TTC549 (cell line): Measurements from ENCODE around the gene HMCES.
"Not testable (repeated sequence)": the region's sequence is repeated elsewhere in the genome, so short reads cannot be mapped to it uniquely, and the experiment has no call there.

Experiments
- FAIRE-seq: peaks from 2 replicates; lab custom pipeline; 2012; peaks lifted over from hg19 to GRCh38; lab: Jason Lieb, UNC

The HMCES gene

DNA sequence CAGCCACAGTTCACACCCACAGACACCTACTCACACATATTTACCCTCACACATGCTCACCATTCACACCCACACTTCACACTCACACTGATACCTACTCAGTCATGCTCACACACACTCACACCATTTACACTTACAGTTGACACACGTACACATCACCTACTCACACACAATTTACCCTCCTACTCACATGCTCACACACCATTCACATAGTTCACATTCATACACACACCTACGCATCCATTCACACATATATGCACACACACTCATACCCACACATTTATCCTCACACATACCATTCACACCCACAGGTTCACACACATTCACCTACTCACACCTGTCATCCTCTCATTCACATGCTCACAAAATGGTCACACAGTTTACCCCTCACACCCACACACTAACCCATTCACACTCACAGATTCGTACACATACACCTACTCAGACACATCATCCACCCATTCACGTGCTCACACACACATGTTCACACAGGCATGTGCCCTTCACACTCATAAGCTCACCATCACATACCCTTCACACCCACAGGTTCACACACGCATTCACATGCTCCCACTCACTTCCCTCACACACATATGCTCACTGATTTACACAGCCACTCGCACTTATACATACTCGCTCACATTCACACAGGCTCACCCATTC is 42.3 kb downstream of the HMCES start:
- FAIRE-seq: no peak

DNA sequence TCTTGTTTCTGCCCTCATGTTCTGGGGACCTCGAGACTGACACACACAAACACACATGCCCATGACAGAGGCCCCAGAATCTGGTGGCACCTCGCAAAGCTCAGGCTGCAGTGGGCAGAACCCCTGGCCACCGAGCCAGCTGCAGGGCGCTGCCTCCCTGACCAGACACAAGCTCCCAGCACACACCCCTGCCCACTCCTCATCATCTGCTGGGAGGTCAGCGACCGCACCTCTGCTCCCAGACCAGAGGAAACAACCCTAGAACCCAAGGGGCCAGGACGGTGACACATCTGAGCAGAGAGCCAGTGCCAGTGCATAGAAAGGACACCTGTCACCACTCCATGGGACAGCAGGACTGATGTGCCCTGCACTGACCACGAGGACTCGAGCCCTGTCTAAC is 43.2 kb downstream of the HMCES start:
- FAIRE-seq: no peak

DNA sequence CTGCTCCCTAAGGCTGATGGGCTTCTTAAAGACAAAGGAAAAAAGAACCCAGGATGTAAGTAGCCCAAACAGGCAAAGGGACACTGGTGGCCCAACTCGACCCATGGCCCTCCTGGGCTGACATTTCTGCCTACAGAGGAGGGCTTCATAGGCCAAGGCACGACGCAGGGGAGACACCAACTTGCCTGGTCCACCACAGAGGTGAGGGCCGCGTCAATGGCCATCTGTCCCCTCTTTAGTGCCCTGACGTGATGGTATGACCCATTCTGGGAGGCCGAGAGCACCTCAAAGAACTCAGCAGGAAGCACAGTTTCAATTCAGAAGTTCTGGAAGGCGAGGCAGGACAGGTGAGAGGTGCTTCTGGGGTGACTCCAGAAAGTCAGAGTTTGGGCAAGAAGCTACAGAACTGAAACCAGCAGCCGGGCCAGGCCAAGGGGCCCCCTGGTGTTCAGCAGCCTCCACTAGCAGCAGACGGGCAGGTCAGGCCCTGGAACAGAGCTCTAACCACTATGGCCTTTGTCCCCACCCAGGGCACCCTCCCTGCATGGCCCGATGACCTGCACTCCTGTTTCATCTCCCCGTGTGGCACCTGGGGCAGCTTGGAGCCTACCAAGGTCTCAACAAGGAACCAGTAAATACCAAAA is 45.1 kb downstream of the HMCES start:
- FAIRE-seq: no peak

DNA sequence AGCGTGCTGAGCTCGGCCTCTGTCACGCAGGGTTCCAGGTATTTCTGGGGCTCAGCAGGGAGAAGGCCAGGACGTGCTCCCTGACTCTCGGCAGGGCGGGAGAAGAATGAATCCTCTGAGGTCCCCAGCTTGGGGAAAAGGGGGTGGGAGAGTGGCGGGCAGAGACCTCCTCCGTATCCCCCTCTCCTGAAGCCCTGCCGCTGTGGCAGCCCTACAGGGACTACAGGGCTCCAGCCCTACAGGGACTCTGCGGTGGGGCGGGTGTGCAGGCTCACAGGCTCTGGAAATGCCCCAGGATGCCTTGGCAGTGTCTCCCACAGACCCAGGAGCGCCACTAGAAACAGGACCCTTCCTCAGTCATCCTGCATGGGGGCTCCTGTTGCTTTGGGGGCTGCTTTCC is 46.2 kb downstream of the HMCES start:
- no peak for FAIRE-seq

DNA sequence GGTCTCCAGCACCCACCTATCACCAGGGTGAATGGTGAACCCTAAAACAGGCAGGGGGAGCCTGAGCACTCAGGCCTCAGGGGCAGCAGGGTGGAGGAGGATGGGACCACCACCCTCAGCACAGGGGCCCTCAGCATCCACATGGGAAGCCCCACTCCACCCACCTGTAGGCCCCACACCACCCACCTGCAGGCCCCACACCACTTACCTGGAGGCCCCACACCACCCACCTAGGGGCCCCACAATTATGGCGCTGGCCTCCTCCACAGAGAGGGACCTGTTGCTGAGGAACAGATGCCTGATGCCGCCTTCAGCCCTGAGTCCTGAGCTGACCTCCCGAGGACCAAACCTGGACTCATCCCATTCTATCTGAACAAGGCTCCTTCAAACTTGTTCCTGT is 46.7 kb downstream of the HMCES start:
- no peak for FAIRE-seq

DNA sequence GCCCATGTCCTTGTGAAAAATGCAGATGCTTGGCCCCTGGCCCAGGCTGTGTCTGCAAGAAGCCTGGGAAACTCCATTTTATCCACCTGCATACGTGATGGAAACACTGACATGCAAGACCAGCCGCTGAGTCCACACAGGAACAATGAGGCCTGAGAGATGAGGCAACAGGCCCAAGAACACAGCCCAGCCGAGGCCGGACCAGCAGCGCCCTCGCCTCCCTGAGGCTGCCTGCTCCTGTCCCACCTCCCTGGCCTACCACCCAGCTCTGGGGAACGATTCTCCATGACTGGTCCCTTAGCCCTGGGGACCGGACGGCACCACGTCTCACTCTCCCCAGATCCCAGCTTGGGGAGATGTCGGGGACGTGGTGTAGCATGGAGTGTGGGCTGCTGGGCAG is 47.5 kb downstream of the HMCES start:
- no peak for FAIRE-seq

DNA sequence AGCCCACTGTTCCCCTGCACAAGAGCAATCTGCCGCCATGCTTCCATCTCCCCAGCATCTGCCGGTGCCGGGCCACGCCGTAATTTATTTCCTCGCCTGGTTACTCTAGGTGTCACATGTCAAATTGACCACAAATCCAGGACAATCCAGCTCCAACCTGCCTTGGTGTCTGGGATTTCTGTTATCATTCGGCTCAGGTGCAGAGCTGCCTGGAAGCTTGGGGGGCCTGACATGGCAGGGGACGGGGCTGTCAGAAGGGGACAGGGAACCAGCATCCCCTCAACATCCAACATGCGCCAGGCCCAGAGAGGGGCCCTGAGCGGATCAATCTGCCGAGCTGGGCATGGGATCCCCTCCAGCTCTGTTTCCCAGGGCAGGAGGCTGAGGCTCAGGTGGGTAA is 47.9 kb downstream of the HMCES start:
- FAIRE-seq: no peak

DNA sequence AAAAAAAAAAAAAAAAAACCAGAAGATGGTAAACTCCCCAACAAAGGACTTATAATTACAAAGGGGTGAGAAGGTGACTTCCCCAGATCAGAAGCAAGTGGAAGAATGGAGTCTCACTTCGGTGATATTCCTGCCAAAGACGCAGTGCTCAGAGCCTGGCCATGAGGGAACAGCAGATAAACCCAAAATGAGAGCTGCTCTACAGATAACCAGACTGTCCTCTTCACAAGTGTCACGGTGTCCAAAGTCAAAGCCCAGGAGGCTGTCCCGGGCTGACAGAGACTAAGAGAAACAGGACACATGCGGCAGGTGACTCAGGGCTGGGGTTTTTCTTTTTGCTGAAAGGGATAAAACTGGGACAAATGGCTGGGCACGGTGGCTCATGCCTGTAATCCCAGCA is 48.8 kb downstream of the HMCES start:
- FAIRE-seq: no peak

DNA sequence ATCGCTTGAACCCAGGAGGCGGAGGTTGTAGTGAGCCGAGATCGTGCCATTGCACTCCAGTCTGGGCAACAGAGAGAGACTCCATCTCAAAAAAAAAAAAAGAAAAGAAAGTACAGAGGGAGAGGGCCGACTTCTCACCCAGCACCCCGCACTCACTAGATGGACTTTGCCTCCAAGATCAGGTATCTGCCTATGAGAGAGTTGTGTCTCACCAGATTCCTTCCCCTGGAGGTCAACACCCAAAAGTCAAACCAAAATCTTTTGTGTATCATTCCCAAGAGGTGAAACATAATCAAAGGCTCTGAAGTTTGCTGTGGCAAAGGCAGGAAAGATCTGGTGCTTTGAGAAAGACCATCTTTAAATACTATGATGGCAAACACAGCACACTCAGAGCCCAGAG is 51.2 kb downstream of the HMCES start:
- FAIRE-seq: no peak

DNA sequence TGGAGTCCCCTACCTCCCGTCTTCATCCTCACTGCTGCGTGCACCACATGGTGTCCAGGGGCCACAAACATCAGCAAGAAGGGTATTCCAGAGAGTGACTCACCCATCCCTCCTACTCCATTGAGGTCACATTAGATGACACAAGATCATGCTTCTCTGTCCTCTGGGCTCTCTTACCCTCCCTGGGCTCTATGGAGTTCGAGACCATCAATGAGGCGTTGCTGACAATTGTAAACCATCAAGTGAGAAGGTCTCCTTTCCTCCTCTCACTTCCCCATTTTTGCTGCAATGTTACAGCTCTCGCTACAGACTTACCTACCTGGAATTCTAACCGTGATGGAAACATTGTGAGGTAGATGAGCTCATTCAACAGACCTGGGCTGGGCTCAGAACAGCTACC is 51.7 kb downstream of the HMCES start:
- FAIRE-seq: no peak

DNA sequence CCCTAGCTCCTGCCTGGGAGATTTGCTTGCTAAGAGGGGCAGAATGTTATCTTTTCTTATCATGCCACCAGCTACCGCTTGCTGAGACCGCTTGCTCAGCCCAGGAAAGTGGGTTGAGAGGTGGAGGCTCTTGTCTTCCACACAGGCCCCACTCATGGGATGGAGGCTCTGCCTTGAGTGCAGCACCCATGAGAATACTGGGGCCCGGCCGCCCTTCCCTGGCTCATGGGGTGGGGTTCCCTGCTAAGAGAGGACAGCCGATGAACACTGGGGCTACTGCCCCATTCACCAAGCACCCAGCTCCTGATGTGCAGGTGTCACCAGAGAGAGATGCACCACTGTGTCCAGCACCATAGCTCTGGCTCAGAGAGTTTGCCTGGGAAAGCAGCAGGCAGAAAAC is 55.2 kb downstream of the HMCES start:
- no peak for FAIRE-seq

DNA sequence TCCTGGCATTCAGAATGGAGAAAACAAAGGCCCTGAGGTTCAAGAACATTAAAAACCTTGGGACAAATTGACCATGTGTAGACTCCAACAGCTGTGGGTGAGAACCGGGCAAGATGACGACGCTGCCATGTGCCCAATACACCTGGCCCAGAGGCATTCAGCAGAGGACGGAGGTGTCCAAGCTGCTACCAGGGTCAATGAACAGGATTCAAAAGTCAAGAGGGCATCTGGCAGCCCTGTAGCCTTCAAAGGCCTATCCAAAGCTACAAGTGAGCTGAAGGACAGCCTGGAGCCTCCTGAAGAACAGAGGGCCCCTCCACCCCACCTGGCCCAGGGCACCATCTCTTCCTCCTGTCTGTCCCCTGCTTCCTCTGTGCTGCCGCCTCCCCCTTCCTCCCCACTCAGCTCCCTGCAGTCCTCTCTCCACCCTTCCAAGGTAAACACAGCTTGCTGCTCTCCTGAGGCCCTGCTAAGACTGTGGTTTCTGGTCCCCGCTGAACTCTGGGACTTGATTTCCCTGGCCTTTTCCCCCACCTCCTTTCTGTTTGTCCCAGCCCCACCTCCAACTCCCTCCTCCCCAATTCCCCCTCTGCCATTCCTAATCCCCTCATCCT is 57.5 kb downstream of the HMCES start:
- no peak for FAIRE-seq

DNA sequence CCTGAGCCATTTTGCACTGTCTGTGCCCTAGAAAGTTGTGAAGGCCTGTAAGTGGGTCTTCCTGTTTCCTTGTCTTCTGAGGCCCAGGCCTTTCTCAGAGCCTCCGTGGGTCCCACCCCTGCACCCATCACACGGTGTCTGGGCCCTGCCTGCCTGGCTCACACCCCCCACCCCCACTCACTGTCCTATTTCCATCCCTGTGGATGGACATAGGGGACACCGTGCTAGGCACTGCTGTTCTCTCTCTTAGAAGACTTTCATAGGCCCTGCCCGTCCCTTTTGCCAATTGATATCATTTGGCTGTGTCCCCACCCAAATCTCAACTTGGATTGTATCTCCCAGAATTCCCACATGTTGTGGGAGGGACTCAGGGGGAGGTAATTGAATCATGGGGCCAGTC is 59.0 kb downstream of the HMCES start:
- not testable (repeated sequence) for FAIRE-seq

DNA sequence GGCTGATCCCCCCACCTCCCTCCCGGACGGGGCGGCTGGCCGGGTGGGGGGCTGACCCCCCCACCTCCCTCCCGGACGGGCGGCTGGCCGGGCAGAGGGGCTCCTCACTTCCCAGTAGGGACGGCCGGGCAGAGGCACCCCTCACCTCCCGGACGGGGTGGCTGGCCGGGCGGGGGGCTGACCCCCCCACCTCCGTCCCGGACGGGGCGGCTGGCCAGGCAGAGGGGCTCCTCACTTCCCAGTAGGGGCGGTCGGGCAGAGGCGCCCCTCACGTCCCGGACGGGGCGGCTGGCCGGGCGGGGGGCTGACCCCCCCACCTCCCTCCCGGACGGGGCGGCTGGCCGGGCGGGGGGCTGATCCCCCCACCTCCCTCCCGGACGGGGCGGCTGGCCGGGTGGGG is 60.5 kb downstream of the HMCES start:
- FAIRE-seq: not testable (repeated sequence)

DNA sequence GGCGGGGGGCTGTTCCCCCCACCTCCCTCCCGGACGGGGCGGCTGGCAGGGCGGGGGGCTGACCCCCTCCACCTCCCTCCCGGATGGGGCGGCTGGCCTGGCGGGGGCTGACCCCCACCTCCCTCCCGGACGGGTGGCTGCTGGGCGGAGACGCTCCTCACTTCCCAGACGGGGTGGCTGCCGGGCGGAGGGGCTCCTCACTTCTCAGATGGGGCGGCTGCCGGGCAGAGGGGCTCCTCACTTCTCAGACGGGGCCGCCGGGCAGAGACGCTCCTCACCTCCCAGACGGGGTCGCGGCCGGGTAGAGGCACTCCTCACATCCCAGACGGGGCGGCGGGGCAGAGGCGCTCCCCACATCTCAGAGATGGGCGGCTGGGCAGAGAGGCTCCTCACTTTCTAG is 61.2 kb downstream of the HMCES start:
- FAIRE-seq: not testable (repeated sequence)

DNA sequence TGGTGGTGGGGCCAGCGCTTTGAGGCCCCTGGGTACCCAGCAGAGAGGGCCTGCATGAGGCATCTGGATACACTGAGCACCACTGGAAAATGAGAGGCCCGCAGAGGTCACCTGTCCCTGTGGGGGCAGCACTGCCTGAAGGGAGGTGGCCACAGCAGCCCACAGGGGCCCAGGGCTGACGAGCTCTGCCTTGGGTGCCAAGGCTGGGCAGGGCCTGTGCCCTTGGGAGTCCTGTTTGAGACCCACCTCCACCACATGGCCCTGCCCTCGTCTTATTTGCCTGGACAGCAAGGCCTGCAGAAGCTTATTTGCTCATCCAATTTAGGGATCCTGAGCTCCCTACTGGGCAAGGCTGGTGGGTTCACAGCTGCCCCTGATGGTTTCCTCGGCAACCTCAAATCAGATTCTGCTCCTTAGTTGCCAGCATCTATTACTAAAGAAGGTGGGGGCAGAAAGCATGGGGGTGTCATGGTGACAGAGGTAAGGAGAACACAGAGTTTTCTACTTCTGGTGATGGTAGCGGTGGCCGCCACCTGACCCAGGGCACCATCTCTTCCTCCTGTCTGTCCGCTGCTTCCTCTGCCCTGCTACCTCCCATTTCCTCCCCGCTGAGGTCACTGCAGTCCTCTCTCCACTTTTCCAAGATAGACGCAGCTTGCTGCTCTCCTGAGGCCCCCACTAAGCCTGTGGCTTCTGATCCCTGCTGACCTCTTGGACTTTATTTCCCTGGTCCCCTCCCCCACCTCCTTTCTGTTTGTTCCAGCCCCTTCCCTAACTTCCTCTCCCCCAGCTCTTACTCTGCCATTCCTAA is 62.9 kb downstream of the HMCES start:
- FAIRE-seq: no peak

DNA sequence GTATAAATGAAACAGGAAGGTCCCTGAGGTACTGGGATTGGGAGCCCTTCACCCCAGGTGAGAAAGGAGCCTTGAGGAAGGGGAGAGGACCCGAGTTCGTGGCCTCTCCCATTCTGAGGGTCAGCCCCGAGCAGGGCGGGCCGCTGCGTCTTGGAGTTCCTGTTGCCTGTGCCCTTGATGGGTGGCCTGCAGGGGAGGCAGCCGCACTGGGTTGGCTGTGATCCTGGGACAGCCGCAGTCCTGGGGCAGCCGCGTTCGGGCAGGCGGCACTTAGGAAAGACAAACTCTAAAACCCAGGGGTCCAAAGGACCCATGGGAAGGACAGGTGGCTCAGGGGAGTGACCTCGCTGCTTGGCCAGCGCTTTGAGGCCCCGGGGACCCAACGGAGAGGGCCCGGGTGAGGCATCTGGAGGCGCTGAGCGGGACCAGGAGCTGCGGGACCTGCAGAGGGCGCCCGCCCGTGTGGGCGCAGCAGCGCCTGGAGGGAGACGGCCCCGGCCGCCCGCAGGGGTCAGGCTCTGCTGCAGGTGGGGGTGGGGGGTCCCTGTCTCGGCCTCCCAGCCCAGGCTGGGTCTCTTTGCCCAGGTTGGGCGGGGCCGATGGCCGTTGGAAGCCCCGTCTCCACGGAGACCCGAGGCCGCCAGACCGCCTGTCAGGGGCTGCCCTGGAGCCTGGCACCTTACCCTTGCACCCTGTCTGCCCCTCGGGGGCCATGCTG is 65.1 kb downstream of the HMCES start:
- FAIRE-seq: no peak

DNA sequence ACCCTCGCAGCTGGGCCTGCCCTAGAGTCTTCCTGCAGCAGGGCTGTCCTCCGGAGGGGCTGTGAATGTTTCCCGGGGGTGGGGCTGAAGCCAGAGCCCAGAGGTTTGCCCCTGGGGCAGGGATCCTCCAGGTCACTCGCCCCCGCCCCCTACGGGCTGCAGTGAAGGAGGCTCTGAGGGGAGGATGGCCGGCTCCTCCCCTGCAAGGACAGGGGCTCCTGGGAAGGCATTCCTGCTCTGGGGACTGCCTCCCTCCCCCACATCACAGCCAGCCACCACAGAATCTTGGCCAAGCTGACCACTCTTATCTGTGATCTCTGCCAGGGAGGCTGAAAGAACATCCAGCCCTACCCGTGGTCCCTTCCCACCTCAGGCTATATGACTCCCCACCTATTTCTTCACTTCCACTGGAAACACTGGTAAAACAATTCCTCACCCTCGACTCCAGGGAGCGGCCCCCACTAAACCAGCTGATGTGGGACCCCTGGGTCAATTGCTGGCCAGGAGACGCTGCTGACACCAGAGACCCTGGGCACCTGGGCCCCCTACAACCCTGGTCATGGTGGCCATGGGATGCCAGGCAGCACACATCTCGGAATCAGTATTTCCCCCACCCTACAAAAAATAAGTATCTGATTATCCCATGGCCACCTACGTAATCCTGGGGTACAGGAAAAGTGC is 66.0 kb downstream of the HMCES start:
- no peak for FAIRE-seq

DNA sequence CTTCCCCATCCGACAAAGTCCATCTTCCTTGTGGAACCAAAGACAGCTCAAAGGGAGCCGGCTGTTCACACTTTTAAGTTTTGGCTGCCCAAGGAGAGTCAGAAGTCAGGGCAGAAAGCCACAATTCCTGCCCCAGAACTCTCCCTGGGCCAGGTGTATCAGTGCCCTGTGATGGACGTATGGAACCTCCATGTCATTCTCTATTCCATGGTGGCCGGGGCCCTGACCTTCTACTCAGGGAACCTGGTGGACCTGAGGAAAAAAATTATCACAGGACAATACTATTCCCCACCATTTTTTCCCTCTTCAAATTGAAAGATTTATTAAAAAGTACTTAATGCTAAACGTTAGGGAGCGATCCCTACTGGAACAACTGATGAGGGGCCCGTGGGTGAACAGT is 66.6 kb downstream of the HMCES start:
- no peak for FAIRE-seq

DNA sequence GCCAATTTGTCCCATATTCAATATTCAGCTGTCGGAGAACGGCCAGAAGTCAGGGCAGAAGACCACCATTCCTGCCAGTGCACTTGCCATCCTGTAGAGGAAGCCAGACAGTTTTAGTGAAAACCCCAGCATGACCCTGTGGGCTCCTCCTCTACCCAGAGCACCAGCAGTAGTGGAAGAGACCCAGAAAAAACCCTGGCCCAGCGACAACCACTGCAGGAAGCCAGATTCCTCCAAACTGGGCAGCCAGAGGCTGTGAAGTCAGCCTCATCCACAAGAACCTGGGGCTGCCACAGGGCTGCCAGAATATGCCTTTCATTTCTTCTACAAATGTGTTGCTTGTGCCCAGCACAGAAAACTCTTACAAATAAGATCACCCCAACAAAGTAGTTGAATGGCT is 67.3 kb downstream of the HMCES start:
- FAIRE-seq: no peak

DNA sequence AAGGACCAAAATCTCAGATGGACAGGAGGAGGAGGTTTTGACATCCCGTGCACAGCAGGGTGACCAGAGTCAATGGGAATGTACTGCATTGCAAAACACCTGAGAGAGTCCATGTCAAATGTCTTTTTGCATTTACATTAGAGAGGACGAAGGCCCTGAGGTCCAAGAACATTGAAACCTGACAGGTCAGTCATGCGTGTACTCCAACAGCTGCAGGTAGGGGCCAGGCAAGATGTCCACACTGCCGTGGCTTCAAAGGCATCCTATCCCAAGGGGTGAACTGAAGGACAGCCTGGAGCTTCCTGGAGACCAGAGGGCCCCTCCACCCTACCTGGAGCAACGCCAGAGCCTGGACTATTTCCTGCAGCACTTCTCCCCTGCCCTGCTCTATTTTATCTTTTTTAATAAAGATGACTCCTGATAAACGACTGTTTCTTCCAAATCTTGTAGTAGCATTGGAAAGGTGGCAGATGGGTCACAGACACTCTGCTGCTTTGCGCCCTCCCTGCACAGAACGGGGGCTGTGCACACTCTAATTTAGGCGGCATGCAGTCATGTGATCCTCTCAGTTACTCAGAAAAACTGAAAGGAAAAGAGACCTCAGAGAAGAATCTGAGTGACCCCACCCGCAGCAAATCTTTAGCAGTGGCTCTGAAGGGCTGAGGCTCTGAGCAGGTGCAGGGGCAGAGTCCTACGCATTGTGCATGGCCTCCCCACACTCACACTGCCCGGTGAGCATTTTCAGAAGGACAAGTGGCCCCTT is 68.2 kb downstream of the HMCES start:
- no peak for FAIRE-seq
